Body of pancreas (tissue), 4 donors: ENCODE measurements around the gene CCBE1.

Experiments used
- POLR2A ChIP-seq, 3 donors: fragments of 450-650 bp; IDR thresholded peaks; one replicate each; pipeline ENCODE4 v1.6.1; 2016; ENCODE audit warnings: antibody characterized with exemption in 3 of 3, mild to moderate bottlenecking in 2 of 3
- TF ChIP-seq, protein P1 (sequence below), 7 experiments: fragments of 450-650 bp in 4 of 7; fragments of 200-600 bp in 3 of 7; sonication (generic) in 3 of 7; IDR thresholded peaks; one replicate each; pipeline ENCODE4 v1.5.1; 2016 to 2019; ENCODE audit warnings: antibody characterized with exemption in 7 of 7

DNA sequence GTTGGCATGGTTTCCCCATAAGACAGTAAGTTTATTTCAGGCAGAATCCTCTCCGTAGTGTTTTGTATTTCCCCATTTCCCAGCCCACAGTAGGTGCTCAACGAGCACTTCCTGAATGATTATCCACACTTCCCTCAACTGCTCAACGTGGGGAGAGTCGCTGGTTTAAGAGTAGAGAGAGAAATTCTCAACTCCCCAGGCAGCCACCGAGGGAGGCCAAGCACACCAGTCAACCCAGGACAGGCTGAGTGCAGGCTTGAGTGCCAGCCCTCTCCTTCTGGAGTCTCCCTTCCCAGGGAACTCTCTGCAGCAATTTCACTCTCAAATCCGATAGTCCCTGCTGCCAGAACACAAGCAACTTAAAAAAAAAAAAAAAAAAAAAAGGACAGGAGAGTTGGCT is 246.2 kb downstream of the CCBE1 start:
- TF ChIP-seq POLR2A (IDR thresholded peaks at IDR 0.05): no peak
- TF ChIP-seq, protein P1, sequence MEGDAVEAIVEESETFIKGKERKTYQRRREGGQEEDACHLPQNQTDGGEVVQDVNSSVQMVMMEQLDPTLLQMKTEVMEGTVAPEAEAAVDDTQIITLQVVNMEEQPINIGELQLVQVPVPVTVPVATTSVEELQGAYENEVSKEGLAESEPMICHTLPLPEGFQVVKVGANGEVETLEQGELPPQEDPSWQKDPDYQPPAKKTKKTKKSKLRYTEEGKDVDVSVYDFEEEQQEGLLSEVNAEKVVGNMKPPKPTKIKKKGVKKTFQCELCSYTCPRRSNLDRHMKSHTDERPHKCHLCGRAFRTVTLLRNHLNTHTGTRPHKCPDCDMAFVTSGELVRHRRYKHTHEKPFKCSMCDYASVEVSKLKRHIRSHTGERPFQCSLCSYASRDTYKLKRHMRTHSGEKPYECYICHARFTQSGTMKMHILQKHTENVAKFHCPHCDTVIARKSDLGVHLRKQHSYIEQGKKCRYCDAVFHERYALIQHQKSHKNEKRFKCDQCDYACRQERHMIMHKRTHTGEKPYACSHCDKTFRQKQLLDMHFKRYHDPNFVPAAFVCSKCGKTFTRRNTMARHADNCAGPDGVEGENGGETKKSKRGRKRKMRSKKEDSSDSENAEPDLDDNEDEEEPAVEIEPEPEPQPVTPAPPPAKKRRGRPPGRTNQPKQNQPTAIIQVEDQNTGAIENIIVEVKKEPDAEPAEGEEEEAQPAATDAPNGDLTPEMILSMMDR (IDR thresholded peaks at IDR 0.05): no peak
